Liver (tissue), 9 donors: ENCODE measurements around the gene SEPTIN1. TPM values are rescaled to one million over a fixed set of nuclear protein-coding genes. Genes with fewer than 3 reads are reported as not detected.

Source experiments
- DNase-seq: peaks from one replicate; pipeline ENCODE4 v3.0.0-alpha.2; 2017; ENCODE audit warnings: low spot score
- H3K27ac ChIP-seq, 2 donors: one replicate each; pipeline ENCODE4 v1.7.0; 2013; ENCODE audit warnings: inconsistent platforms in 2 of 2, low read length in 2 of 2, control low read depth in 1 of 2, low read depth in 1 of 2, mild to moderate bottlenecking in 1 of 2
- H3K27me3 ChIP-seq, 4 donors: one replicate each; pipeline versions ENCODE4 v1.6.1 to v1.7.0; 2013; ENCODE audit warnings: low read length in 3 of 4, inconsistent platforms in 1 of 4, mild to moderate bottlenecking in 1 of 4, moderate library complexity in 1 of 4; ENCODE audit not compliant: control insufficient read depth in 4 of 4, insufficient read depth in 4 of 4
- H3K36me3 ChIP-seq, 4 donors: one replicate each; pipeline versions ENCODE4 v1.6.1 to v1.7.0; 2013; ENCODE audit warnings: low read length in 3 of 4, mild to moderate bottlenecking in 3 of 4, low read depth in 1 of 4, moderate library complexity in 1 of 4; ENCODE audit not compliant: control insufficient read depth in 4 of 4, insufficient read depth in 3 of 4
- H3K4me1 ChIP-seq, 4 donors: one replicate each; pipeline versions ENCODE4 v1.6.1 to v1.7.0; 2013; ENCODE audit warnings: low read length in 3 of 4, mild to moderate bottlenecking in 3 of 4, moderate library complexity in 1 of 4; ENCODE audit not compliant: control insufficient read depth in 4 of 4, insufficient read depth in 4 of 4
- H3K4me3 ChIP-seq, 3 donors: one replicate each; pipeline versions ENCODE4 v1.6.1 to v1.7.0; 2013; ENCODE audit warnings: low read length in 3 of 3, control low read depth in 1 of 3, low read depth in 1 of 3, mild to moderate bottlenecking in 1 of 3
- H3K9ac ChIP-seq, 2 donors: one replicate each; pipeline ENCODE4 v1.7.0; 2013; ENCODE audit warnings: low read length in 2 of 2, mild to moderate bottlenecking in 2 of 2, moderate library complexity in 2 of 2, control low read depth in 1 of 2, low read depth in 1 of 2
- H3K9me3 ChIP-seq, 4 donors: one replicate each; pipeline versions ENCODE4 v1.6.1 to v1.7.0; 2013; ENCODE audit warnings: low read length in 3 of 4; ENCODE audit not compliant: control insufficient read depth in 4 of 4
- EGR1 ChIP-seq, 2 donors: IDR thresholded peaks; 2 replicates each; pipeline ENCODE4 v1.6.1; 2016 to 2018; ENCODE audit warnings: antibody characterized with exemption in 2 of 2, low read depth in 2 of 2
- FOXA1 ChIP-seq: IDR thresholded peaks from 2 replicates; pipeline ENCODE4 v1.6.1; 2016; ENCODE audit warnings: antibody characterized with exemption
- GABPA ChIP-seq, 2 donors: IDR thresholded peaks in 1 of 2; conservative IDR thresholded peaks in 1 of 2; 2 replicates each; pipeline ENCODE4 v1.6.1; 2016; ENCODE audit warnings: antibody characterized with exemption in 2 of 2, mild to moderate bottlenecking in 1 of 2, moderate library complexity in 1 of 2
- HNF4A ChIP-seq, 2 donors: conservative IDR thresholded peaks; 2 replicates each; pipeline ENCODE4 v1.6.1; 2016; ENCODE audit warnings: antibody characterized with exemption in 2 of 2, mild to moderate bottlenecking in 2 of 2
- JUND ChIP-seq, 2 donors: IDR thresholded peaks; 2 replicates each; pipeline ENCODE4 v1.6.1; 2016; ENCODE audit warnings: antibody characterized with exemption in 2 of 2
- RAD21 ChIP-seq, 2 donors: IDR thresholded peaks; 2 replicates each; pipeline ENCODE4 v1.6.1; 2016; ENCODE audit warnings: antibody characterized with exemption in 2 of 2, mild to moderate bottlenecking in 2 of 2
- RXRA ChIP-seq, 2 donors: IDR thresholded peaks; 2 replicates each; pipeline ENCODE4 v1.6.1; 2017 to 2018; ENCODE audit warnings: antibody characterized with exemption in 2 of 2, mild to moderate bottlenecking in 1 of 2
- SP1 ChIP-seq: IDR thresholded peaks from 2 replicates; pipeline ENCODE4 v1.6.1; 2018; ENCODE audit warnings: antibody characterized with exemption, mild to moderate bottlenecking
- TAF1 ChIP-seq: conservative IDR thresholded peaks from 2 replicates; pipeline ENCODE4 v1.6.1; 2016; ENCODE audit warnings: antibody characterized with exemption, mild to moderate bottlenecking
- WGBS: extraction: QIAGEN DNeasy Blood & Tissue Kit; methylation state at CpG from one replicate; pipeline ENCODE4 v1.1.7; 2013; 5-methylcytosine and 5-hydroxymethylcytosine counted together
- polyA plus RNA-seq, 2 donors: library from polyadenylated mRNA; stranded (reverse) in 1 of 2; unstranded in 1 of 2; fragments of 200-250 nt in 1 of 2; fragments of >200 nt in 1 of 2; fragmentation: Nextera tagmentation in 1 of 2; extraction: Ambion mirVana in 1 of 2; gene quantifications; one replicate each; pipeline versions ENCODE4 v1.2.1 to v1.2.3, GENCODE V29; 2013 to 2015
- total RNA-seq, 2 donors: library from RNA; depleted of rRNA; stranded (reverse); fragments of >200 nt; gene quantifications; one replicate each; pipeline ENCODE4 v1.2.3, GENCODE V29; 2014
- TF ChIP-seq, protein P1 (sequence below): IDR thresholded peaks from 2 replicates; pipeline ENCODE4 v1.6.1; 2016; ENCODE audit warnings: antibody characterized with exemption, mild to moderate bottlenecking
- TF ChIP-seq, protein P2 (sequence below): IDR thresholded peaks from 2 replicates; pipeline ENCODE4 v1.6.1; 2016; ENCODE audit warnings: antibody characterized with exemption
- TF ChIP-seq, protein P3 (sequence below): IDR thresholded peaks from 2 replicates; pipeline ENCODE4 v1.6.1; 2016; ENCODE audit warnings: antibody characterized with exemption
- TF ChIP-seq, protein P4 (sequence below): fragments of 150-350 bp; IDR thresholded peaks from 2 replicates; pipeline ENCODE4 v1.5.1; 2017; ENCODE audit warnings: improper control_type of control experiment, low read depth, low read length; ENCODE audit not compliant: missing input control
- TF ChIP-seq, protein P5 (sequence below): IDR thresholded peaks from 2 replicates; pipeline ENCODE4 v1.6.1; 2016; ENCODE audit warnings: antibody characterized with exemption
- donor health status: healthy.
- donor health status: healthy.
- donor health status: healthy.
- donor health status: healthy.
- donor health status: healthy.

The SEPTIN1 gene
- total and polyA plus RNA-seq, 4 donors = 0.42 to 2.8 (median 1.2) TPM

DNA sequence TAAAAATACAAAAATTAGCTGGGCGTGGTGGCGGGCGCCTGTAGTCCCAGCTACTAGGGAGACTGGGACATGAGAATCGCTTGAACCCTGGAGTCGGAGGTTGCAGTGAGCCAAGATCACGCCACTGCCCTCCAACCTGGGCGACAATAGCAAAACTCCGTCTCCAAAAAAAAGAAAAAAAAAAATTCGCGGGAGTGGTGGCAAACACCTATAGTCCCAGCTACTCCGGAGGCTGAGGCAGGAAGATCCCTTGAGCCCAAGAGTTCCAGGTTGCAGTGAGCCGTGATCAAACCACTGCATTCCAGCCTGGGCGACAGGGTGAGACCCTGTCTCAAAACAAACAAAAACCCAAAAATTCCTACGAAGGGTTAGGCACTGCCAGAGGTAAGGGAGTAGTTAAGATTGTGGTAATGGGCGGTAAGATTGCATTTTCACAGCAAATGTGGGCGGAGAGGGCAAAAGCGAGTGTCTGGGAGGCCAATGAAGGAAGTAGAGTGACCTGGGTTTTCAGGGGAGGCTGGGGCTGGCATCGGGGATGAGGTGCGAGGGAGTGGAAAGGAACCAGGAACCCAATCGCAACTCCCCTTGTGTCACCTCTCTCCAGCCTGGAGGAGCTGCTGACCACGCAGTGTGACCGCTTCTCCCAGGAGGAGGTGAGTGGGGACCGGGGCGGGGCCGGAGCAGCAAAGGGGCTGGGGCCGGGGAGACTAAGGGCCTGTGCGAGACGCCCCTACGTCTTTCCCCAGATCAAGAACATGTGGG is 5.1 kb downstream of the SEPTIN1 start:
- peak overlapping the region in 2 of 3 donors; percentile 51 to 57 for H3K4me3 ChIP-seq
- DNase-seq = no peak
- peak overlapping the region; percentile 97 to 99 for H3K27ac ChIP-seq
- H3K9me3 ChIP-seq = no peaks in the 10 kb centered on the region
- H3K36me3 ChIP-seq = no peaks in the 10 kb centered on the region
- H3K4me1 ChIP-seq = peaks cover 5 to 15% (median 9%) of the 10 kb centered on the region in 4 donors
- 57% methylated on average over 29 of the region's 29 CpGs for WGBS
- TF ChIP-seq, protein P1, sequence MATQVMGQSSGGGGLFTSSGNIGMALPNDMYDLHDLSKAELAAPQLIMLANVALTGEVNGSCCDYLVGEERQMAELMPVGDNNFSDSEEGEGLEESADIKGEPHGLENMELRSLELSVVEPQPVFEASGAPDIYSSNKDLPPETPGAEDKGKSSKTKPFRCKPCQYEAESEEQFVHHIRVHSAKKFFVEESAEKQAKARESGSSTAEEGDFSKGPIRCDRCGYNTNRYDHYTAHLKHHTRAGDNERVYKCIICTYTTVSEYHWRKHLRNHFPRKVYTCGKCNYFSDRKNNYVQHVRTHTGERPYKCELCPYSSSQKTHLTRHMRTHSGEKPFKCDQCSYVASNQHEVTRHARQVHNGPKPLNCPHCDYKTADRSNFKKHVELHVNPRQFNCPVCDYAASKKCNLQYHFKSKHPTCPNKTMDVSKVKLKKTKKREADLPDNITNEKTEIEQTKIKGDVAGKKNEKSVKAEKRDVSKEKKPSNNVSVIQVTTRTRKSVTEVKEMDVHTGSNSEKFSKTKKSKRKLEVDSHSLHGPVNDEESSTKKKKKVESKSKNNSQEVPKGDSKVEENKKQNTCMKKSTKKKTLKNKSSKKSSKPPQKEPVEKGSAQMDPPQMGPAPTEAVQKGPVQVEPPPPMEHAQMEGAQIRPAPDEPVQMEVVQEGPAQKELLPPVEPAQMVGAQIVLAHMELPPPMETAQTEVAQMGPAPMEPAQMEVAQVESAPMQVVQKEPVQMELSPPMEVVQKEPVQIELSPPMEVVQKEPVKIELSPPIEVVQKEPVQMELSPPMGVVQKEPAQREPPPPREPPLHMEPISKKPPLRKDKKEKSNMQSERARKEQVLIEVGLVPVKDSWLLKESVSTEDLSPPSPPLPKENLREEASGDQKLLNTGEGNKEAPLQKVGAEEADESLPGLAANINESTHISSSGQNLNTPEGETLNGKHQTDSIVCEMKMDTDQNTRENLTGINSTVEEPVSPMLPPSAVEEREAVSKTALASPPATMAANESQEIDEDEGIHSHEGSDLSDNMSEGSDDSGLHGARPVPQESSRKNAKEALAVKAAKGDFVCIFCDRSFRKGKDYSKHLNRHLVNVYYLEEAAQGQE = no peak
- TF ChIP-seq RXRA (IDR thresholded peaks at IDR 0.05) = no peak
- no peak for TF ChIP-seq GABPA (IDR thresholded peaks at IDR 0.05 in 1 of 2, conservative IDR thresholded peaks at IDR 0.05 in 1 of 2)
- TF ChIP-seq, protein P2, sequence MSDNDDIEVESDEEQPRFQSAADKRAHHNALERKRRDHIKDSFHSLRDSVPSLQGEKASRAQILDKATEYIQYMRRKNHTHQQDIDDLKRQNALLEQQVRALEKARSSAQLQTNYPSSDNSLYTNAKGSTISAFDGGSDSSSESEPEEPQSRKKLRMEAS = no peak
- TF ChIP-seq JUND (IDR thresholded peaks at IDR 0.05) = no peak
- TF ChIP-seq TAF1 = no peak
- TF ChIP-seq EGR1 (IDR thresholded peaks at IDR 0.05; ENCODE audit: low read depth in 2 of 2) = no peak
- TF ChIP-seq, protein P3, sequence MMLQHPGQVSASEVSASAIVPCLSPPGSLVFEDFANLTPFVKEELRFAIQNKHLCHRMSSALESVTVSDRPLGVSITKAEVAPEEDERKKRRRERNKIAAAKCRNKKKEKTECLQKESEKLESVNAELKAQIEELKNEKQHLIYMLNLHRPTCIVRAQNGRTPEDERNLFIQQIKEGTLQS = no peak
- TF ChIP-seq, protein P4, sequence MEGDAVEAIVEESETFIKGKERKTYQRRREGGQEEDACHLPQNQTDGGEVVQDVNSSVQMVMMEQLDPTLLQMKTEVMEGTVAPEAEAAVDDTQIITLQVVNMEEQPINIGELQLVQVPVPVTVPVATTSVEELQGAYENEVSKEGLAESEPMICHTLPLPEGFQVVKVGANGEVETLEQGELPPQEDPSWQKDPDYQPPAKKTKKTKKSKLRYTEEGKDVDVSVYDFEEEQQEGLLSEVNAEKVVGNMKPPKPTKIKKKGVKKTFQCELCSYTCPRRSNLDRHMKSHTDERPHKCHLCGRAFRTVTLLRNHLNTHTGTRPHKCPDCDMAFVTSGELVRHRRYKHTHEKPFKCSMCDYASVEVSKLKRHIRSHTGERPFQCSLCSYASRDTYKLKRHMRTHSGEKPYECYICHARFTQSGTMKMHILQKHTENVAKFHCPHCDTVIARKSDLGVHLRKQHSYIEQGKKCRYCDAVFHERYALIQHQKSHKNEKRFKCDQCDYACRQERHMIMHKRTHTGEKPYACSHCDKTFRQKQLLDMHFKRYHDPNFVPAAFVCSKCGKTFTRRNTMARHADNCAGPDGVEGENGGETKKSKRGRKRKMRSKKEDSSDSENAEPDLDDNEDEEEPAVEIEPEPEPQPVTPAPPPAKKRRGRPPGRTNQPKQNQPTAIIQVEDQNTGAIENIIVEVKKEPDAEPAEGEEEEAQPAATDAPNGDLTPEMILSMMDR = no peak
- TF ChIP-seq HNF4A (conservative IDR thresholded peaks at IDR 0.05) = no peak
- TF ChIP-seq, protein P5, sequence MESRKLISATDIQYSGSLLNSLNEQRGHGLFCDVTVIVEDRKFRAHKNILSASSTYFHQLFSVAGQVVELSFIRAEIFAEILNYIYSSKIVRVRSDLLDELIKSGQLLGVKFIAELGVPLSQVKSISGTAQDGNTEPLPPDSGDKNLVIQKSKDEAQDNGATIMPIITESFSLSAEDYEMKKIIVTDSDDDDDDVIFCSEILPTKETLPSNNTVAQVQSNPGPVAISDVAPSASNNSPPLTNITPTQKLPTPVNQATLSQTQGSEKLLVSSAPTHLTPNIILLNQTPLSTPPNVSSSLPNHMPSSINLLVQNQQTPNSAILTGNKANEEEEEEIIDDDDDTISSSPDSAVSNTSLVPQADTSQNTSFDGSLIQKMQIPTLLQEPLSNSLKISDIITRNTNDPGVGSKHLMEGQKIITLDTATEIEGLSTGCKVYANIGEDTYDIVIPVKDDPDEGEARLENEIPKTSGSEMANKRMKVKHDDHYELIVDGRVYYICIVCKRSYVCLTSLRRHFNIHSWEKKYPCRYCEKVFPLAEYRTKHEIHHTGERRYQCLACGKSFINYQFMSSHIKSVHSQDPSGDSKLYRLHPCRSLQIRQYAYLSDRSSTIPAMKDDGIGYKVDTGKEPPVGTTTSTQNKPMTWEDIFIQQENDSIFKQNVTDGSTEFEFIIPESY = no peak
- no peak for TF ChIP-seq RAD21 (IDR thresholded peaks at IDR 0.05)
- no peak for TF ChIP-seq SP1
- no peak for TF ChIP-seq FOXA1
- H3K9ac ChIP-seq = peak overlapping the region; percentile 21 to 65
- H3K27me3 ChIP-seq = no peaks in the 10 kb centered on the region
